Mesenchymal stem cell (in vitro differentiated cells and primary cell): Measurements from ENCODE around the gene MED8.

Source experiments
- DNase-seq: peaks from one replicate; pipeline ENCODE4 v3.0.0-alpha.2; 2013
- H2AFZ ChIP-seq: one replicate; pipeline ENCODE4 v1.6.1; 2013; ENCODE audit warnings: low read depth, mild to moderate bottlenecking, control low read depth, inconsistent platforms, low read length, moderate library complexity
- H2AK5ac ChIP-seq: 2 replicates; pipeline ENCODE4 v1.6.1; 2013; ENCODE audit warnings: low read length, moderate library complexity, mild to moderate bottlenecking, inconsistent platforms; ENCODE audit not compliant: severe bottlenecking
- H2BK120ac ChIP-seq: one replicate; pipeline ENCODE4 v1.6.1; 2013; ENCODE audit warnings: low read depth, mild to moderate bottlenecking, inconsistent platforms, low read length, moderate library complexity
- H2BK12ac ChIP-seq, 2 experiments: one replicate each; pipeline ENCODE4 v1.6.1; 2013; ENCODE audit warnings: inconsistent platforms in 2 of 2, low read length in 2 of 2, mild to moderate bottlenecking in 2 of 2, moderate library complexity in 2 of 2, control low read depth in 1 of 2
- H2BK15ac ChIP-seq: one replicate; pipeline ENCODE4 v1.6.1; 2013; ENCODE audit warnings: mild to moderate bottlenecking, low read depth, inconsistent platforms; ENCODE audit not compliant: poor library complexity, severe bottlenecking
- H2BK5ac ChIP-seq: 2 replicates; pipeline ENCODE4 v1.6.1; 2013; ENCODE audit warnings: low read depth, mild to moderate bottlenecking, low read length, control low read depth, inconsistent platforms; ENCODE audit not compliant: poor library complexity, severe bottlenecking
- H3K14ac ChIP-seq, 2 experiments: one replicate each; pipeline ENCODE4 v1.6.1; 2013; ENCODE audit warnings: inconsistent platforms in 2 of 2, low read length in 2 of 2, control low read depth in 1 of 2, mild to moderate bottlenecking in 1 of 2, moderate library complexity in 1 of 2
- H3K18ac ChIP-seq, 2 experiments: one replicate each; pipeline ENCODE4 v1.6.1; 2013; ENCODE audit warnings: inconsistent platforms in 2 of 2, low read length in 2 of 2, control low read depth in 1 of 2, low read depth in 1 of 2, mild to moderate bottlenecking in 1 of 2
- H3K23ac ChIP-seq, 2 experiments: one replicate each; pipeline ENCODE4 v1.6.1; 2013; ENCODE audit warnings: inconsistent platforms in 2 of 2, low read length in 2 of 2, mild to moderate bottlenecking in 2 of 2, moderate library complexity in 2 of 2, control low read depth in 1 of 2
- H3K27ac ChIP-seq: 2 replicates; pipeline ENCODE4 v1.5.1; 2013; ENCODE audit warnings: mild to moderate bottlenecking, moderate library complexity, low read length, control low read depth, inconsistent platforms; ENCODE audit not compliant: poor library complexity, severe bottlenecking
- H3K27me3 ChIP-seq, 2 experiments: 2 replicates each; pipeline versions ENCODE4 v1.6.1 to v1.7.0; 2013; ENCODE audit warnings: low read length in 2 of 2, mild to moderate bottlenecking in 2 of 2, moderate library complexity in 2 of 2, control low read depth in 1 of 2, inconsistent platforms in 1 of 2; ENCODE audit not compliant: control insufficient read depth in 1 of 2, insufficient read depth in 1 of 2
- H3K36me3 ChIP-seq, 2 experiments: 2 replicates each; pipeline versions ENCODE4 v1.6.1 to v1.7.0; 2013; ENCODE audit warnings: low read length in 2 of 2, control low read depth in 1 of 2, inconsistent platforms in 1 of 2, low read depth in 1 of 2, mild to moderate bottlenecking in 1 of 2; ENCODE audit not compliant: insufficient read depth in 2 of 2, control insufficient read depth in 1 of 2
- H3K4ac ChIP-seq, 2 experiments: one replicate each; pipeline ENCODE4 v1.6.1; 2013; ENCODE audit warnings: inconsistent platforms in 2 of 2, low read length in 2 of 2, mild to moderate bottlenecking in 2 of 2, moderate library complexity in 2 of 2, control low read depth in 1 of 2, low read depth in 1 of 2
- H3K4me1 ChIP-seq: 2 replicates; pipeline ENCODE4 v1.6.1; 2013; ENCODE audit warnings: low read depth, low read length, control low read depth; ENCODE audit not compliant: control insufficient read depth, insufficient read depth
- H3K4me2 ChIP-seq: 2 replicates; pipeline ENCODE4 v1.6.1; 2013; ENCODE audit warnings: low read length, mild to moderate bottlenecking, inconsistent platforms; ENCODE audit not compliant: poor library complexity, severe bottlenecking
- H3K4me3 ChIP-seq, 2 experiments: 2 replicates each; pipeline versions ENCODE4 v1.5.1 to v1.7.0; 2013; ENCODE audit warnings: low read length in 2 of 2, mild to moderate bottlenecking in 2 of 2, control low read depth in 1 of 2, low read depth in 1 of 2; ENCODE audit not compliant: insufficient read depth in 1 of 2
- H3K79me1 ChIP-seq: replicated peaks from 2 replicates; pipeline ENCODE4 v1.6.1; 2013; ENCODE audit warnings: mild to moderate bottlenecking, control low read depth, low read length, inconsistent platforms; ENCODE audit not compliant: poor library complexity, severe bottlenecking
- H3K9ac ChIP-seq: 2 replicates; pipeline ENCODE4 v1.7.0; 2013; ENCODE audit warnings: mild to moderate bottlenecking, low read length, moderate library complexity
- H3K9me3 ChIP-seq: 2 replicates; pipeline ENCODE4 v1.7.0; 2013; ENCODE audit warnings: mild to moderate bottlenecking, low read length; ENCODE audit not compliant: control insufficient read depth
- H4K8ac ChIP-seq: one replicate; pipeline ENCODE4 v1.6.1; 2013; ENCODE audit warnings: inconsistent platforms, mild to moderate bottlenecking, low read length, moderate library complexity
- H4K91ac ChIP-seq: one replicate; pipeline ENCODE4 v1.6.1; 2013; ENCODE audit warnings: mild to moderate bottlenecking, low read length, inconsistent platforms
- WGBS: methylation state at CpG from one replicate; pipeline ENCODE4 v1.1.7; 2013; ENCODE audit warnings: mixed read lengths; 5-methylcytosine and 5-hydroxymethylcytosine counted together

Gene MED8

GRCh38 chr1:43360616-43361015 is 29.0 kb downstream of the MED8 start:
- no peak overlapping the region for H3K18ac ChIP-seq
- H4K8ac ChIP-seq: peak overlapping the region; percentile 27
- H2BK12ac ChIP-seq: no peak overlapping the region
- peaks cover 44 to 57% of the 10 kb centered on the region in 2 experiments for H3K36me3 ChIP-seq
- H3K14ac ChIP-seq: no peak overlapping the region
- 81% methylated on average over 4 of the region's 4 CpGs for WGBS
- H4K91ac ChIP-seq: no peak overlapping the region
- H2BK120ac ChIP-seq: no peak overlapping the region
- no peak overlapping the region for H2BK5ac ChIP-seq
- no peak overlapping the region for H3K4me2 ChIP-seq
- peaks cover 19% of the 10 kb centered on the region for H3K4me1 ChIP-seq
- H3K4me3 ChIP-seq: peak overlapping the region in 1 of 2 experiments; percentile 78
- no peak overlapping the region for H2AK5ac ChIP-seq
- H3K9me3 ChIP-seq: no peaks in the 10 kb centered on the region
- H3K27me3 ChIP-seq: no peaks in the 10 kb centered on the region
- H3K79me1 ChIP-seq: peaks cover 8% of the 10 kb centered on the region
- H2BK15ac ChIP-seq: no peak overlapping the region
- no peak overlapping the region for H2AFZ ChIP-seq
- H3K9ac ChIP-seq: peak overlapping the region; percentile 85
- H3K23ac ChIP-seq: no peak overlapping the region
- H3K27ac ChIP-seq: no peak overlapping the region
- no peak overlapping the region for H3K4ac ChIP-seq
- no peak for DNase-seq

GRCh38 chr1:43359696-43360095 is 29.9 kb downstream of the MED8 start:
- Histone ChIP-seq H3K9me3 (no peaks in the 10 kb centered on the region), H3K4me1 (peaks cover 17% of the 10 kb centered on the region), H4K8ac (no peak overlapping the region), H2AK5ac (no peak overlapping the region), H3K27ac (no peak overlapping the region), H3K23ac (no peak overlapping the region), H2AFZ (no peak overlapping the region), H2BK120ac (no peak overlapping the region), H3K14ac (no peak overlapping the region), H2BK12ac (no peak overlapping the region), H3K9ac (peak overlapping the region; percentile 85), H3K27me3 (no peaks in the 10 kb centered on the region), H2BK5ac (no peak overlapping the region), H4K91ac (no peak overlapping the region), H3K36me3 (peaks cover 34 to 48% of the 10 kb centered on the region in 2 experiments), H2BK15ac (no peak overlapping the region), H3K79me1 (peaks cover 5% of the 10 kb centered on the region), H3K4ac (no peak overlapping the region), H3K4me2 (peak overlapping the region; percentile 91), H3K4me3 (peak overlapping the region in 1 of 2 experiments; percentile 78), H3K18ac (no peak overlapping the region)
- no peak for DNase-seq
- WGBS: 57% methylated on average over 10 of the region's 11 CpGs

- 1% methylated on average over 58 of the region's 59 CpGs for WGBS
- peak within 1 kb of the TSS; percentile 56 to 64 for H3K18ac ChIP-seq
- no peak within 1 kb of the TSS for H2AK5ac ChIP-seq
- peak within 1 kb of the TSS; percentile 8 for H2BK15ac ChIP-seq
- H3K4me3 ChIP-seq: peak within 1 kb of the TSS; percentile 71 to 88
- H3K4ac ChIP-seq: peak within 1 kb of the TSS; percentile 1 to 42
- no peaks in the 10 kb centered on the region for H3K9me3 ChIP-seq
- no peak within 1 kb of the TSS for H2BK5ac ChIP-seq
- H2AFZ ChIP-seq: peak within 1 kb of the TSS; percentile 7
- H4K91ac ChIP-seq: peak within 1 kb of the TSS; percentile 80
- DNase-seq: peak; percentile 97
- peak within 1 kb of the TSS; percentile 91 for H3K4me2 ChIP-seq
- peak within 1 kb of the TSS; percentile 47 for H4K8ac ChIP-seq
- peak within 1 kb of the TSS; percentile 93 for H3K27ac ChIP-seq
- H3K14ac ChIP-seq: no peak within 1 kb of the TSS
- no peak within 1 kb of the TSS for H2BK120ac ChIP-seq
- H3K4me1 ChIP-seq: peaks cover 17% of the 10 kb centered on the region
- peaks cover 5% of the 10 kb centered on the region for H3K79me1 ChIP-seq
- H3K36me3 ChIP-seq: peaks cover 28 to 41% of the 10 kb centered on the region in 2 experiments
- no peak within 1 kb of the TSS for H3K23ac ChIP-seq
- H3K27me3 ChIP-seq: no peaks in the 10 kb centered on the region
- H3K9ac ChIP-seq: peak within 1 kb of the TSS; percentile 93
- H2BK12ac ChIP-seq: no peak within 1 kb of the TSS
Observed at GRCh38 chr1:43358746-43359693, 30.6 kb downstream of the MED8 start, which contains the start of gene CDC20. CDC20 (plus strand) TSS chr1:43358981; CDS start chr1:43359216, 235 bp downstream.

GRCh38 chr1:43358121-43358745 is 31.4 kb downstream of the MED8 start:
- Histone ChIP-seq H3K4me1 (peaks cover 17% of the 10 kb centered on the region), H2BK15ac (peak overlapping the region; percentile 8), H3K9me3 (no peaks in the 10 kb centered on the region), H3K9ac (peak overlapping the region; percentile 93), H3K18ac (peak overlapping the region; percentile 56 to 64), H4K91ac (peak overlapping the region; percentile 80), H3K4me2 (peak overlapping the region; percentile 82), H3K36me3 (peaks cover 20 to 33% of the 10 kb centered on the region in 2 experiments), H3K14ac (no peak overlapping the region), H3K27ac (peak overlapping the region; percentile 93), H4K8ac (peak overlapping the region; percentile 47), H2BK12ac (no peak overlapping the region), H3K79me1 (peaks cover 2% of the 10 kb centered on the region), H2AFZ (peak overlapping the region; percentile 7), H3K27me3 (no peaks in the 10 kb centered on the region), H2BK5ac (no peak overlapping the region), H3K23ac (no peak overlapping the region), H2AK5ac (no peak overlapping the region), H3K4ac (peak overlapping the region; percentile 1 to 42), H2BK120ac (no peak overlapping the region), H3K4me3 (peak overlapping the region; percentile 68 to 88)
- under 1% methylated on average over 33 of the region's 33 CpGs for WGBS
- DNase-seq: peak; percentile 51
